ENCODE measurements around the gene HCFC2.

DNA sequence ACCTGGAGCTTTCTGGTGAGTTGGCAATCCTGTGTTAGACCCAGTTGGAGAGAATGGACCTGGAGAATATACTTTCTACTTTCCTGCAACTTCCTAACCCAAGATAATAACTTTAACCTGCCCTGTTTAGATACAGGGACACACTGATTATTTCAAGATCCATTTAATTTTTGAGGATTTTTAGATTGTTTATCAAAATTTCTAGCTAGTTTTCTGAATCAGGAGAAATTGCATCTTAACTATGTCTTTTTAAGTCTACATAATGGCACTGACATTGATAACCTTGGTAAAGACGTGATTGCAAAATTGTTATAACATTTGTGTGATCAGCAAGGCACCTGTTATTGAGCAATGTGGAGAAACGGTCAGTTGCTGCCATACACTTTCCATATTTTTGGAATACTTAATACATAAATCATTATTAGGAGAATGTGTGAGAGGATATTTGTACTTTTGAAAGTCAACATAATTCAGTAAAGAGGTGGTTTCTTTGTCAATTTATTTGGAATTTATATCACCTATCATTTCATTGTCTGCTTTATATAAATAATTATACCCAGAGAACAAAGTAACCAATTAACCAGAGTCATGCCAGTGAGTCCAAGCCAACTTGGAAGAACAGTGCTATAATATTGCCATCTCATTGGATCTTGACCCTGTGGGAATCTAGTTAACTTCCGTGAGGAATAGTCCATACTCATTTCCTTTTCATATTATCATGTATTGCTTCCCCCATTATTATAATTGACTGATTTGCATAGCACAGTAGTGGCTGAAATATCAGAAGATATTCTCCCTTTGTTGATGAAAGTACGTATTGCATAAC lies 45.3 kb downstream of the HCFC2 start:
- TF ChIP-seq EZH2 (IDR thresholded peaks at IDR 0.05; ENCODE audit: borderline replicate concordance, low read length): no peak
- TF ChIP-seq, protein P1, sequence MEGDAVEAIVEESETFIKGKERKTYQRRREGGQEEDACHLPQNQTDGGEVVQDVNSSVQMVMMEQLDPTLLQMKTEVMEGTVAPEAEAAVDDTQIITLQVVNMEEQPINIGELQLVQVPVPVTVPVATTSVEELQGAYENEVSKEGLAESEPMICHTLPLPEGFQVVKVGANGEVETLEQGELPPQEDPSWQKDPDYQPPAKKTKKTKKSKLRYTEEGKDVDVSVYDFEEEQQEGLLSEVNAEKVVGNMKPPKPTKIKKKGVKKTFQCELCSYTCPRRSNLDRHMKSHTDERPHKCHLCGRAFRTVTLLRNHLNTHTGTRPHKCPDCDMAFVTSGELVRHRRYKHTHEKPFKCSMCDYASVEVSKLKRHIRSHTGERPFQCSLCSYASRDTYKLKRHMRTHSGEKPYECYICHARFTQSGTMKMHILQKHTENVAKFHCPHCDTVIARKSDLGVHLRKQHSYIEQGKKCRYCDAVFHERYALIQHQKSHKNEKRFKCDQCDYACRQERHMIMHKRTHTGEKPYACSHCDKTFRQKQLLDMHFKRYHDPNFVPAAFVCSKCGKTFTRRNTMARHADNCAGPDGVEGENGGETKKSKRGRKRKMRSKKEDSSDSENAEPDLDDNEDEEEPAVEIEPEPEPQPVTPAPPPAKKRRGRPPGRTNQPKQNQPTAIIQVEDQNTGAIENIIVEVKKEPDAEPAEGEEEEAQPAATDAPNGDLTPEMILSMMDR (conservative IDR thresholded peaks at IDR 0.05 in 1 of 2, IDR thresholded peaks at IDR 0.05 in 1 of 2; ENCODE audit: extremely low read depth in 1 of 2, insufficient read depth in 1 of 2, low read depth in 1 of 2, low read length in 2 of 2): no peak
